HCT116 (cell line): ENCODE measurements around the gene INAVA. TPM values are rescaled to one million over a fixed set of nuclear protein-coding genes. Genes with fewer than 3 reads are reported as not detected.

Experiments
- ATAC-seq: fragments of 200-7000 bp; cut with Tn5 transposase; 2 replicates; pipeline ENCODE4 v1.9.1; 2020; ENCODE audit warnings: mild to moderate bottlenecking, moderate library complexity
- BruUV-seq: library from RNA; stranded (reverse); fragments of 400-500 nt; replicated peaks from 2 replicates; lab custom pipeline; 2021; lab: Mats Ljungman, UMichigan
- CTCF ChIA-PET: fragments of 300-600 bp; sonication (Branson Sonifier 250); formaldehyde crosslinking; loops from one replicate; lab custom pipeline; 2021; ENCODE audit warnings: antibody characterized with exemption; lab: Charles Lee
- POLR2A ChIA-PET: fragments of 300-600, 350-600 bp; sonication (Branson Sonifier 250); formaldehyde crosslinking; loops from one replicate; lab custom pipeline; 2021; ENCODE audit warnings: antibody characterized with exemption; lab: Charles Lee
- RAD21 ChIA-PET, 2 experiments: fragments of 300-600 bp; sonication (Branson Sonifier 250); formaldehyde crosslinking; loops; one replicate each; lab custom pipeline; 2023; ENCODE audit warnings: low total read pairs in 2 of 2; ENCODE audit not compliant: uncharacterized antibody in 2 of 2, unreplicated experiment in 2 of 2, low non-redundant PET in 1 of 2; lab: Charles Lee
- DNase-seq: peaks from one replicate; pipeline ENCODE4 v3.0.0-alpha.2; 2010; ENCODE audit warnings: low read depth, low spot score
- H2AFZ ChIP-seq: fragments of 200-600 bp; shearing (Covaris generic), sonication (generic); 2 replicates; pipeline ENCODE4 v1.6.1; 2017; ENCODE audit warnings: low read depth, mixed run types, mixed read lengths, antibody characterized with exemption, low read length; ENCODE audit not compliant: poor library complexity, severe bottlenecking
- H3K27ac ChIP-seq: 2 replicates; pipeline ENCODE4 v1.5.1; 2012; ENCODE audit warnings: low read depth, low read length
- H3K27me3 ChIP-seq: fragments of 200-600 bp; sonication (generic); 2 replicates; pipeline ENCODE4 v1.6.1; 2016; ENCODE audit warnings: mixed run types, low read length, mixed read lengths; ENCODE audit not compliant: insufficient read depth
- H3K36me3 ChIP-seq, 2 experiments: fragments of 200-500 bp in 1 of 2; fragments of 200-600 bp in 1 of 2; sonication (Bioruptor generic) in 1 of 2; sonication (generic) in 1 of 2; 2 replicates each; pipeline versions ENCODE4 v1.5.1 to v1.6.1; 2014 to 2016; ENCODE audit warnings: low read length in 2 of 2, inconsistent platforms in 1 of 2, mixed read lengths in 1 of 2, mixed run types in 1 of 2; ENCODE audit not compliant: insufficient read depth in 2 of 2, control insufficient read depth in 1 of 2
- H3K4me1 ChIP-seq, 2 experiments: fragments of 200-600 bp in 1 of 2; sonication (generic) in 1 of 2; 2 replicates each; pipeline versions ENCODE4 v1.5.1 to v1.6.1; 2012 to 2017; ENCODE audit warnings: low read length in 2 of 2, inconsistent platforms in 1 of 2, mild to moderate bottlenecking in 1 of 2, mixed read lengths in 1 of 2, mixed run types in 1 of 2, moderate library complexity in 1 of 2; ENCODE audit not compliant: insufficient read depth in 2 of 2, control insufficient read depth in 1 of 2
- H3K4me2 ChIP-seq: fragments of 200-600 bp; sonication (generic); 2 replicates; pipeline ENCODE4 v1.6.1; 2017; ENCODE audit warnings: mixed run types, low read length, mixed read lengths
- H3K4me3 ChIP-seq, 2 experiments: fragments of 200-600 bp in 1 of 2; sonication (generic) in 1 of 2; replicated peaks in 1 of 2; 2 replicates each; pipeline ENCODE4 v1.5.1; 2011 to 2016; ENCODE audit warnings: low read length in 2 of 2, control low read depth in 1 of 2, low read depth in 1 of 2, mild to moderate bottlenecking in 1 of 2, mixed read lengths in 1 of 2, mixed run types in 1 of 2
- H3K79me2 ChIP-seq: fragments of 200-600 bp; sonication (generic); 2 replicates; pipeline ENCODE4 v1.6.1; 2017; ENCODE audit warnings: mild to moderate bottlenecking, mixed run types, low read length, moderate library complexity, mixed read lengths; ENCODE audit not compliant: insufficient read depth
- H3K9ac ChIP-seq: fragments of 200-600 bp; sonication (generic); 2 replicates; pipeline ENCODE4 v1.6.1; 2016; ENCODE audit warnings: low read length, mixed read lengths
- H3K9me2 ChIP-seq: fragments of 200-600 bp; sonication (generic), shearing (Covaris generic); 2 replicates; pipeline ENCODE4 v1.6.1; 2017; ENCODE audit warnings: mixed run types, mild to moderate bottlenecking, moderate library complexity; ENCODE audit not compliant: insufficient read depth
- H3K9me3 ChIP-seq, 2 experiments: fragments of 200-500 bp in 1 of 2; fragments of 200-600 bp in 1 of 2; sonication (Bioruptor generic) in 1 of 2; sonication (generic) in 1 of 2; 2 replicates each; pipeline ENCODE4 v1.6.1; 2014 to 2017; ENCODE audit warnings: low read length in 2 of 2, mixed read lengths in 2 of 2, inconsistent platforms in 1 of 2, low read depth in 1 of 2, mild to moderate bottlenecking in 1 of 2, mixed run types in 1 of 2, moderate library complexity in 1 of 2; ENCODE audit not compliant: control insufficient read depth in 1 of 2, insufficient read depth in 1 of 2
- H4K20me1 ChIP-seq: fragments of 200-600 bp; sonication (generic), shearing (Covaris generic); 2 replicates; pipeline ENCODE4 v1.6.1; 2017; ENCODE audit warnings: mixed run types, mild to moderate bottlenecking, moderate library complexity; ENCODE audit not compliant: insufficient read depth
- CBX3 ChIP-seq: IDR thresholded peaks from 2 replicates; pipeline ENCODE4 v1.6.1; 2012; ENCODE audit warnings: low read depth
- CEBPB ChIP-seq: IDR thresholded peaks from 2 replicates; pipeline ENCODE4 v1.6.1; 2012; ENCODE audit warnings: low read depth
- CTCF ChIP-seq, 3 experiments: fragments of 200-600 bp in 1 of 3; sonication (generic) in 1 of 3; IDR thresholded peaks in 2 of 3; conservative IDR thresholded peaks in 1 of 3; 2 replicates each; pipeline ENCODE4 v1.5.1; 2012 to 2017; ENCODE audit warnings: low read depth in 2 of 3, low read length in 2 of 3, antibody characterized with exemption in 1 of 3, borderline replicate concordance in 1 of 3, control low read depth in 1 of 3, mild to moderate bottlenecking in 1 of 3, mixed read lengths in 1 of 3, mixed run types in 1 of 3, moderate library complexity in 1 of 3; ENCODE audit not compliant: insufficient read depth in 1 of 3
- EGR1 ChIP-seq: IDR thresholded peaks from 2 replicates; pipeline ENCODE4 v1.6.1; 2012; ENCODE audit warnings: low read depth
- ELF1 ChIP-seq: IDR thresholded peaks from 2 replicates; pipeline ENCODE4 v1.6.1; 2012; ENCODE audit warnings: low read depth, borderline replicate concordance
- EZH2phosphoT487 ChIP-seq: fragments of 200-600 bp; IDR thresholded peaks from 2 replicates; pipeline ENCODE4 v1.6.1; 2018; ENCODE audit warnings: antibody characterized with exemption, borderline replicate concordance
- FOSL1 ChIP-seq: IDR thresholded peaks from 2 replicates; pipeline ENCODE4 v1.6.1; 2012; ENCODE audit warnings: low read depth
- JUND ChIP-seq: IDR thresholded peaks from 2 replicates; pipeline ENCODE4 v1.6.1; 2012
- POLR2A ChIP-seq: IDR thresholded peaks from 2 replicates; pipeline ENCODE4 v1.7.0; 2011; ENCODE audit warnings: borderline replicate concordance; ENCODE audit not compliant: insufficient read depth, insufficient read length; ENCODE audit errors: extremely low read depth
- RAD21 ChIP-seq: IDR thresholded peaks from 2 replicates; pipeline ENCODE4 v1.6.1; 2012; ENCODE audit warnings: low read depth, mild to moderate bottlenecking
- REST ChIP-seq: IDR thresholded peaks from 2 replicates; pipeline ENCODE4 v1.6.1; 2012; ENCODE audit warnings: low read depth
- SIN3A ChIP-seq: IDR thresholded peaks from 2 replicates; pipeline ENCODE4 v1.6.1; 2012; ENCODE audit warnings: low read depth
- SP1 ChIP-seq: IDR thresholded peaks from 2 replicates; pipeline ENCODE4 v1.6.1; 2012; ENCODE audit warnings: low read depth
- SRF ChIP-seq: IDR thresholded peaks from 2 replicates; pipeline ENCODE4 v1.6.1; 2012; ENCODE audit warnings: low read depth
- TCF7L2 ChIP-seq: IDR thresholded peaks from 2 replicates; pipeline ENCODE4 v1.7.0; 2011; ENCODE audit warnings: borderline replicate concordance, inconsistent platforms; ENCODE audit not compliant: insufficient read depth, insufficient read length; ENCODE audit errors: extremely low read depth
- ZFX ChIP-seq: fragments of 450-650 bp; IDR thresholded peaks from 2 replicates; pipeline ENCODE4 v1.6.1; 2017
- ZNF274 ChIP-seq: fragments of 200-500 bp; sonication (Bioruptor generic); IDR thresholded peaks from 2 replicates; pipeline ENCODE4 v1.6.1; 2014; ENCODE audit warnings: mild to moderate bottlenecking, low read depth, low read length, inconsistent platforms
- intact Hi-C: fragments of 100-400 bp; cut with micrococcal nuclease; formaldehyde crosslinking; loops from 2 replicates; pipeline ENCODE4 v1.10.0; 2022
- total RNA-seq: library from RNA; stranded (reverse); gene quantifications from one replicate; pipeline ENCODE4 v1.2.1, GENCODE V29; 2021; ENCODE audit not compliant: unreplicated experiment
- TF ChIP-seq, protein P1 (sequence below): IDR thresholded peaks from 2 replicates; pipeline ENCODE4 v1.6.1; 2012
- TF ChIP-seq, protein P2 (sequence below): IDR thresholded peaks from 2 replicates; pipeline ENCODE4 v1.6.1; 2012
- TF ChIP-seq, protein P3 (sequence below): IDR thresholded peaks from 2 replicates; pipeline ENCODE4 v1.6.1; 2011; ENCODE audit warnings: mild to moderate bottlenecking, low read length, moderate library complexity; ENCODE audit not compliant: insufficient replicate concordance; ENCODE audit errors: extremely low read depth

Gene INAVA
- total RNA-seq, 1 experiment from 2014 or later: 18.8 TPM

DNA sequence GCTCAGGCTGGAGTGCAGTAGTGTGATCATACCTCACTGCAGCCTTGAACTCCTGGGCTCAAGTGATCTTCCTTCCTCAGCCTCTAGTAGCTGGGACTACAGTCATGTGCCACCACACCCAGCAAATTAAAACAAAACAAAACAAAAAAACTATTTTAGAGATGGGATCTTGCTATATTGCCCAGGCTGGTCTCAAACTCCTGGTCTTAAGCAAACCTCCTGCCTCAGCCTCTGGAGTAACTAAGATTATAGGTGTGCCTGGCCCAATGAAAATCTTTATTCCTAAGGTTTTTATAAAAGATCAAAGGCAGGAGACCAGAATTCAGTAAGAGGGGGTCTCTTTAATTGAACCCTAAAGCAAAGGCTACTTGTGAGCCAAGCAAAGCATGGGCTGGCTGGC, 10.1 kb downstream of the INAVA start:
- POLR2A ChIA-PET: no interaction called here
- H3K9me2 ChIP-seq: no peaks in the 10 kb centered on the region
- no peak overlapping the region for H3K4me2 ChIP-seq
- CTCF ChIA-PET: interaction anchor here (0.6 kb wide), 1 partner anchor 1106 kb away, joined by 3 read pairs; the partner anchor contains the start of gene ELF3
- H3K79me2 ChIP-seq: no peaks in the 10 kb centered on the region
- intact Hi-C loops: no loop called here
- no peaks in the 10 kb centered on the region for H3K27me3 ChIP-seq
- ATAC-seq (no peak), DNase-seq (no peak)
- H3K36me3 ChIP-seq: peaks cover 0 to 8% of the 10 kb centered on the region in 2 experiments; a peak in 3 of 4 replicates
- no peak overlapping the region for H2AFZ ChIP-seq
- TF ChIP-seq EGR1: no peak
- no peak for TF ChIP-seq SRF
- TF ChIP-seq FOSL1: no peak
- TF ChIP-seq REST: no peak
- no peak for TF ChIP-seq SP1
- TF ChIP-seq CTCF (IDR thresholded peaks at IDR 0.05 in 2 of 3, conservative IDR thresholded peaks at IDR 0.05 in 1 of 3; ENCODE audit: borderline replicate concordance in 1 of 3, insufficient read depth in 1 of 3, low read depth in 2 of 3, low read length in 2 of 3): no peak
- TF ChIP-seq POLR2A: no peak
- no peak for TF ChIP-seq CBX3
- TF ChIP-seq SIN3A: no peak
- no peak for TF ChIP-seq RAD21
- TF ChIP-seq, protein P1, sequence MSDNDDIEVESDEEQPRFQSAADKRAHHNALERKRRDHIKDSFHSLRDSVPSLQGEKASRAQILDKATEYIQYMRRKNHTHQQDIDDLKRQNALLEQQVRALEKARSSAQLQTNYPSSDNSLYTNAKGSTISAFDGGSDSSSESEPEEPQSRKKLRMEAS: no peak
- TF ChIP-seq, protein P2, sequence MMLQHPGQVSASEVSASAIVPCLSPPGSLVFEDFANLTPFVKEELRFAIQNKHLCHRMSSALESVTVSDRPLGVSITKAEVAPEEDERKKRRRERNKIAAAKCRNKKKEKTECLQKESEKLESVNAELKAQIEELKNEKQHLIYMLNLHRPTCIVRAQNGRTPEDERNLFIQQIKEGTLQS: no peak
- no peak for TF ChIP-seq ZFX
- no peak for TF ChIP-seq ZNF274
- no peak for TF ChIP-seq ELF1
- TF ChIP-seq TCF7L2: no peak
- TF ChIP-seq JUND: no peak
- TF ChIP-seq, protein P3, sequence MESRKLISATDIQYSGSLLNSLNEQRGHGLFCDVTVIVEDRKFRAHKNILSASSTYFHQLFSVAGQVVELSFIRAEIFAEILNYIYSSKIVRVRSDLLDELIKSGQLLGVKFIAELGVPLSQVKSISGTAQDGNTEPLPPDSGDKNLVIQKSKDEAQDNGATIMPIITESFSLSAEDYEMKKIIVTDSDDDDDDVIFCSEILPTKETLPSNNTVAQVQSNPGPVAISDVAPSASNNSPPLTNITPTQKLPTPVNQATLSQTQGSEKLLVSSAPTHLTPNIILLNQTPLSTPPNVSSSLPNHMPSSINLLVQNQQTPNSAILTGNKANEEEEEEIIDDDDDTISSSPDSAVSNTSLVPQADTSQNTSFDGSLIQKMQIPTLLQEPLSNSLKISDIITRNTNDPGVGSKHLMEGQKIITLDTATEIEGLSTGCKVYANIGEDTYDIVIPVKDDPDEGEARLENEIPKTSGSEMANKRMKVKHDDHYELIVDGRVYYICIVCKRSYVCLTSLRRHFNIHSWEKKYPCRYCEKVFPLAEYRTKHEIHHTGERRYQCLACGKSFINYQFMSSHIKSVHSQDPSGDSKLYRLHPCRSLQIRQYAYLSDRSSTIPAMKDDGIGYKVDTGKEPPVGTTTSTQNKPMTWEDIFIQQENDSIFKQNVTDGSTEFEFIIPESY: no peak
- no peak for TF ChIP-seq CEBPB
- no peak for TF ChIP-seq EZH2phosphoT487
- RAD21 ChIA-PET: no interaction called here
- H3K9ac ChIP-seq: no peak overlapping the region
- H3K4me1 ChIP-seq: no peaks in the 10 kb centered on the region
- no peak overlapping the region for H3K4me3 ChIP-seq
- BruUV-seq: no TSS peak
- no peaks in the 10 kb centered on the region for H4K20me1 ChIP-seq
- H3K27ac ChIP-seq: no peak overlapping the region
- H3K9me3 ChIP-seq: no peaks in the 10 kb centered on the region
